LoVo (cell line): ENCODE results near the gene C3orf70.

Experiments used
- DNase-seq: peaks from one replicate; pipeline ENCODE4 v3.0.0-alpha.2; 2016; ENCODE audit warnings: low spot score

C3orf70 gene

GRCh38 chr3:185049710-185050109 lies 103.2 kb downstream of the C3orf70 start:
- no peak for DNase-seq

DNA sequence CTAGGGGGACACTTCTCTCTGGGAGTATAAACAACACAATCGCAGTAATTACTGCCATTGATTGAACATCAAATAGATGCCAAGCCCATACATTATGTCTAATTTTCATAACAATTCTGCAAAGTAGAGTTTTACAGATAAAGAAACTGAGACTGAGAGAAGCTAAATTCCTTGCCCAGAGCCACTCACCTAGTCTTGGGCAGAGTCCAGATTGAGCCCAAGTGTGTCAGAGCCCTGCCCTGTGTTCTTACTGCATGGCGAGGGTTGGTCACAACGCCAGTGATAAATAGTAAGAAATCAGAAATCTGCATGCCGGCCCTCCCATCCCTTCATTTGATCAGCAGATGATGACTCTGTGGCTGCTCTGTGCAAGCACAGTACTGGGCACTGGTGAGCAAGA lies 106.3 kb downstream of the C3orf70 start:
- no peak for DNase-seq

DNA sequence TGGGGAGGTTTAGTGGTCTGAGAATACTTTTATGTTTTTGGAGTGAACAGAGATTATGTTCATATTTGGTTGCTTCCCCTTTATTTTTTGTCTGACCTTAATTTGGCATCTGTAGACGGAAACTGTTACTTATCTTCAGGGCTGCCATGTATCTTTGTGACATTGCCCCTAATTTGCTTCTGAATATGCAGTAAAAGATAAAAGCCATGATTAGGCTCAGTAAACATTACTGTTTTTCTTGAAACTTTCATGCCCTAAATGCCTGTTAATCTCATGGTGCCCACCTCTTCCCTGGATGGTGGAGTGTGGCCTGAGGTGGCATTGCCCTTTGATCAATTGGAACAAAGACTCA lies 106.7 kb downstream of the C3orf70 start:
- no peak for DNase-seq

GRCh38 chr3:185042312-185043050 lies 110.4 kb downstream of the C3orf70 start:
- no peak for DNase-seq

DNA sequence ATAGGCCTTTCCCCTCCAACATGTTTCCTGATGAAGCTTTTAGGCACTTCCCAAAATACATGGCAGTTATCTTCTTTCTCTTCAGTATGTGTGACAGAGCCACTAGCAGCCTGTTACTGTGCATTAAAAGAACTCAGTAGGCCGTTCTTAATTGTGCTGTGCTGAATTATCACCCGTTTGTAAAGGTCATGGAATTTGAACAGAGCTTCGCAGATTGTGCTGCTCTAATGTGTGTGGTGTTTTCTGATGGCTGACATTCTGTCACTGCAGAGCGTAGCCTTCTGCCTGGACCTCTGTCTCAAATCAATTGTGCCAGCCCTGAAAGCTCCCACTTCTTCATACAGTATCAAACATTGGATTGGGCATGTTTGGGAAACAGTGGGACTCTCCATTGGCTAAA lies 111.3 kb downstream of the C3orf70 start:
- no peak for DNase-seq

- DNase-seq = no peak
Observed at GRCh38 chr3:185040425-185040824, 112.4 kb downstream of the C3orf70 start.

DNA sequence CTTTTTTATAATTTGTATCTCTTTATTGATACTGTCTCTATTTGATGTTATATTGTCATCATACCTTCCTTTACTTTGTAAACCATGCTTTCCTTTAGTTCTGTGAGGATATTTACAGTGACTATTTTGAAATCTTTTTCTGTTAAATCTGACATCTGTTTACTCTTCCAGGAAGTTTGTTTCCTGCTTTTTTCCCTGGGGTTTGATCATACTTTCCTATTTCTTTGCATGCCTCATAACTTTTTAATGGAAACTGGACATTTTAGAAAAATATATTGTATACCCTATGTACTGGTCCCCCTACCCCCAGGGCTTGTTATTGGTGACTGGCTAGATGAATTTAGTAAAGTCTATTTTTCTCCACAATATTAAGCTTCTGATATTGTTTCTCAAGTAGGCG lies 115.1 kb downstream of the C3orf70 start:
- DNase-seq = no peak

DNA sequence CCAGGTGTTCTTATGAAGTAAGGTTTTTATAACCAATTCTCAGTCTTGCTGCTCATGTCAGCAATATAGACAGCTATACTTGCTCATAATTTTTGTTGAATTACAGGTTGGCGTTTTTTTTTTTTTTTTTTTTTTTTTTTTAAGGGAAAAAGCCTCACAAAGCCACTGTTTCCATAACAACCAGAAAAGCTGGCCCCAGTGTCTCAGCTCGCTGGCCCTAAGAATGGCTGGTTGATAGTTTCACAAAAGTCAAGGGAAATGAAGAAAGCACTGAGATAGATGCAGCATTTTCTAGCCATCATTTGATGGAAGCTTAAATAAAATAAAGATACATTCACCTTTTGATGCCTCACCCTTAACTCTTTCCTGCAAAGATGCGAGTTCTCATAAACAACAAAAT lies 121.9 kb downstream of the C3orf70 start:
- no peak for DNase-seq

DNA sequence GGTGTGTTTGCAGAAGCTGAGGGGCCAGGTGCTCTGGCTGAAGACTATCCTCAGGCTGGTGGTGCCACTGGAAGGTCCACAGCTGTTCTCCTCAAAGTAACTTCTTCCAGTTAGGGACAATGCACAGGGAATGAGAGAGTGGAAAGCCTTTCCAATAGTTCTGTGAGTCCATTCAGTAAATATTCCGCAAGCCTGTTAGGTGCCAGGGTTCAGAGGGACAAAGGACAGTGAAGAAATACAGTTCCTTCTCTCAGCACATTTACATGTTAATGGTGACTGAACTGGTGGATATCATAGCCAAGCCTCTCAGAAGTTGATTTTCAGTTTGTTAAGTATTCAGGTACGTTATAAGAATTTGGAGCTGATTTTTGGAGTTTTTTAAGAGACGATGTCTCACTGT lies 122.5 kb downstream of the C3orf70 start:
- DNase-seq = no peak

DNA sequence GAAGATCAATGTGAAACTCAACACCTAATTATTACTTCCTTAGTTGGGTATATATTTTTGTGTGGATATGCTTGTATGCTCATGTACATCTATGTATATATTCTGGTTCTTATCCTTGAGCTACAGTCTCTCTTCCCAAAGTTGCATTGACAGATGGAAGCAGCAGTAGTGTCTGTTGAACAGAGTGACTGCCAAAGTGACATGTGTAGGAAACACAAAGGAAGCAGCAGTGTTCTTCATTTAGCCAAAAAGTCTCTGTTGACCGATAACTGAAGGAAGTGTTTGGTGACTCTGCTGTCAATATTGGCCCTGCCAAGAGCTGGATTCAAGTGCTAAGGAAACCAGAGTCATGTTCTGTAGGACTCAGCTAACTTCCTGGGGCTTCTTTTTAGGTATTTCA lies 123.8 kb downstream of the C3orf70 start:
- DNase-seq = no peak

DNA sequence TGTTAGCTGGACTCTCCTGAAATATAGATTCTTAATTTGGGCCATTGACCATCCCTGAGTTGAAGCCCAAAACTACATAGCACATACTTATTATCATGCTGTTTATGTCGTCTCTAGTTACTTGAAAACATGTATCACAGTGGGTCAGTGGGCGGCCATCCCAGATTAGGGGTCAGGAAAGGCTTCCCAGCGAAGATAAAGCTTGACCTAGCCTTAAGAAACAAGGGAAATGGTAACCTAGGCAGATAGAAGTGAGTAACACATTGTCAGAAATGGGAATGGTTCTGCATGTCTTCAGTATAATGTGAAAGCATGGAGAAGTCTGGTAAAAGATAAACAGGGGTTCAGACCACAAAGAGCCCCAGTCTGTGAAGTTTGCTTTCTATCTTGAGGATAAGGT lies 124.7 kb downstream of the C3orf70 start:
- no peak for DNase-seq
